Measurements from ENCODE around the gene ME3. TPM values are rescaled to one million over a fixed set of nuclear protein-coding genes. Genes with fewer than 3 reads are reported as not detected.

ME3 gene
- total RNA-seq, 5 donors from 2014 or later (not counting 1 experiment from before 2014, with no cell fraction given), result 2.2 to 5.0 (median 4.3) TPM

DNA sequence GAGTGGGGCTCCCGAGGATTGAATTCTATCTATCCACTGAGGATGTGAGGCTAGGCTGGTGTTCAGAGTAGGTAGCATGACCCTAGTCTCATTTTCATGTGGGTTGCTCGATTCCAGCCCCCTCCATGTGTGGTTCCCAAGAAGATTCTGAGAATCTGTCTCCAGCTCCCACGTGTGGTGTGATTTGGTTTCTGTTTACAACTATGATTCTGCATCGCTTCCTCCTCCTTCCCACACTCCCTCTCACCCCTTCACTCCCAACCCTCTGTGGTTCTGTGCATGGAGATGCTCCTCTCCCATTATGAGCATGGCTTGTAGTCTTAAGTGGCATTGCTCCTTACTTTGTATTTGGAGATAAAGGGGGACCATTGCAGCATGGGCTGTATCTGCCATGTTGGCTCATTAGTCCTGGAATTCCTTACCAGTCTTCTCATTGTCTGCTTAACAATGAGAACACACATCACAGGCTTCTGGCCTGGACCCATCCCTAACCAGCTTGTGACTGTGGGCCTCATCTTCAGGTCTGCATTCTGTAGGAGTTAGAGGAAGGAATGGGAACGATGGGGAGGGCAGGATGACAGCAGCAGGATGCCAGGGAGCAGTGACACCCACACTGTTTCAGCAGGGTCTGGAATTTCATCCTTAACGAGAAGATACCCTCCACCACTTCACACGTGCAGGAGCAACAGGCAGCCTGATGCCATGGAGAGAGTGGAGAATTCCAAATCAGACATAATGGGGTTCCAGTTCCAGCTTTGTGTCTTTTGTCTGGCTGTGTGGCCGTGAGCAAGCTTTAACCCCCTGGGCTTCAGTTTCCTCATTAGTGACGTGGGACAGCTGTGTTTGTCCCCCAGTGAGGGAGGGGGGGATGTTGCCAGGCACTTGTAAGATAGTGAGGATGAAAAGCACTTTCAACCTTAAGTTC, 211.7 kb downstream of the ME3 start:
- no peaks in the 10 kb centered on the region for H3K27me3 Mint-ChIP-seq
- H3K4me1 Mint-ChIP-seq, result peaks cover 4 to 7% (median 7%) of the 10 kb centered on the region in 3 donors
- DNase-seq, result no peak
- POLR2A ChIA-PET, result no interaction called here
- H3K36me3 Mint-ChIP-seq, result no peaks in the 10 kb centered on the region
- Histone ChIP-seq H3K36me3 (ENCODE audit: control insufficient read depth in 2 of 2, extremely low read depth in 1 of 2, insufficient read depth in 1 of 2, low read length in 1 of 2) (peaks cover 0 to 1% of the 10 kb centered on the region in 2 donors), H3K27ac (ENCODE audit: low read length) (no peak overlapping the region), H3K9me3 (no peaks in the 10 kb centered on the region), H3K4me3 (ENCODE audit: control insufficient read depth in 1 of 2, extremely low read depth in 1 of 2, low read length in 1 of 2) (no peak overlapping the region), H3K27me3 (replicated peaks in 1 of 2; ENCODE audit: control insufficient read depth in 2 of 2, extremely low read depth in 1 of 2, insufficient read depth in 2 of 2, low read length in 1 of 2) (no peaks in the 10 kb centered on the region), H3K4me1 (ENCODE audit: control insufficient read depth in 1 of 2, extremely low read depth in 1 of 2, insufficient read depth in 2 of 2, low read length in 2 of 2) (peaks cover 0 to 7% of the 10 kb centered on the region in 2 experiments)
- no peak for ATAC-seq (replicated peaks in 1 of 4)
- no peak overlapping the region for H3K4me3 Mint-ChIP-seq
- 80% methylated on average over 2 of the region's 9 CpGs for WGBS (ENCODE audit: insufficient coverage)
- CTCF ChIA-PET, result no interaction called here
- H3K9me3 Mint-ChIP-seq, result no peaks in the 10 kb centered on the region
- no peak overlapping the region for H3K27ac Mint-ChIP-seq

DNA sequence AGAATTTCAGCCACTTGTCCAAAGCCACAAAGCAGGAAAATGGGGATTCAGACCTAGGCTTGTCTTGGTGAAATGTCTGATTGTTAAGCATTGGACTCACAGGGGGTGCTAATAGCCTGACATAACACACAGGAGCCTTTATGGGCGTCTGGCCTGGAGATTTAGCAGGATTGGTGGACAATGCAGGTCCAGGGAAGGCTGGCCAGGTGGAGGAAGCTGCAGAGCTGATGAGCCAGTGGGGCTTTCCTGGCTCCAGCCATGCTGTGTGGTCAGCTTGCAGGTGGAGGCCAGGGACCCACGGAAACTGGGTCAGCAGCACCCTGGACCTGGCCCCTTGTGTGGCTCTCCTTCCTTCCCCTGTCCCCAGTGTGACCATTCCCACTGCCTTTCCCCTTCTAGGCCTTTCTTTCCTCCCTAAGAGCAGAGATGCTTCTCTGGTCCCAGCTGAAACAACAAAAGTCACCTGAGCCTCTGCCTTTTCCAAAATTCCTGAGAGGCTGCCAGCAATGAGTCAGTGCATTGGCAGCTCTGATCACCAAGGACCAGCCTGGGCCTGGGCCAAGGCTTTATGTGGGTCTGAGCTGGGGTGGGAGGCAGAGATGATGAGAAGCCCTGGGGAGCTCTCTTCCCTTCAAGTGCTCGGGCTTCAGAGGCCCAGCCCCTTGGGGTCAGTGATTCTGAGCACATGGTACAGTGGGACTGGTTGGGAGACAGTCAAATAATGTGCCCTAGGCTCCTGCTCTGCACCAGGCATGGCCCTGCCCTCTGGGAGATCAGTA, 212.5 kb downstream of the ME3 start:
- H3K27me3 ChIP-seq (replicated peaks in 1 of 2; ENCODE audit: control insufficient read depth in 2 of 2, extremely low read depth in 1 of 2, insufficient read depth in 2 of 2, low read length in 1 of 2), result no peaks in the 10 kb centered on the region
- no peak overlapping the region for H3K4me3 Mint-ChIP-seq
- DNase-seq (no peak), ATAC-seq (replicated peaks in 1 of 4) (peak in 1 of 4 experiments; percentile 8)
- H3K27ac ChIP-seq (ENCODE audit: low read length), result no peak overlapping the region
- no peak overlapping the region for H3K4me3 ChIP-seq (ENCODE audit: control insufficient read depth in 1 of 2, extremely low read depth in 1 of 2, low read length in 1 of 2)
- no peaks in the 10 kb centered on the region for H3K9me3 Mint-ChIP-seq
- peaks cover 4 to 7% (median 7%) of the 10 kb centered on the region in 3 donors for H3K4me1 Mint-ChIP-seq
- ChIA-PET POLR2A (no interaction called here), CTCF (interaction anchor here in 1 of 2 donors (0.6 kb wide), 1 partner anchor 1290 kb away, joined by 3 read pairs; no protein-coding TSS in a partner anchor)
- no peak overlapping the region for H3K27ac Mint-ChIP-seq
- no peaks in the 10 kb centered on the region for H3K36me3 ChIP-seq (ENCODE audit: control insufficient read depth in 2 of 2, extremely low read depth in 1 of 2, insufficient read depth in 1 of 2, low read length in 1 of 2)
- WGBS (ENCODE audit: insufficient coverage), result 71% methylated on average over 3 of the region's 3 CpGs
- no peaks in the 10 kb centered on the region for H3K36me3 Mint-ChIP-seq
- H3K9me3 ChIP-seq, result no peaks in the 10 kb centered on the region
- H3K27me3 Mint-ChIP-seq, result no peaks in the 10 kb centered on the region
- peaks cover 0 to 7% of the 10 kb centered on the region in 2 experiments for H3K4me1 ChIP-seq (ENCODE audit: control insufficient read depth in 1 of 2, extremely low read depth in 1 of 2, insufficient read depth in 2 of 2, low read length in 2 of 2)

DNA sequence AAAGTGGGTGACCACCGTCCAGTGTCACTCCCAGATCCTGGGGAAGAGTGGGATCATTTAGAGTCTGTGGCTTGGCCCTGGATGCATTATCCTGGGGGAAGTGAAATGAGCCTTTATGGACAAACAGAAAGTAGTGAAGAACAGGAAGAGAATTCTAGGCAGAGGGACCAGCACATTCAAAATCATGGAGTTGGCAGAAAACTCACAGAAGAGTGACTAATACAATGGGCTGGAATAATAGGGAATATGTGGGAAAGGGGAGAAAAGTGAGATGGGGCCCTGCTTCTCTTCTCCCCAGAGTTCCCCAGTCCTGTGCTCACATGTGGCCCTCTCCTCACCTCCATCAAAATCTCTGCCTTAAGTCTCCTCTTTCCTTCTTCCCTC, 213.4 kb downstream of the ME3 start:
- CTCF ChIA-PET, result no interaction called here
- no peaks in the 10 kb centered on the region for H3K9me3 ChIP-seq
- peaks cover 0 to 7% of the 10 kb centered on the region in 2 experiments for H3K4me1 ChIP-seq (ENCODE audit: control insufficient read depth in 1 of 2, extremely low read depth in 1 of 2, insufficient read depth in 2 of 2, low read length in 2 of 2)
- H3K27ac Mint-ChIP-seq, result no peak overlapping the region
- H3K36me3 Mint-ChIP-seq, result no peaks in the 10 kb centered on the region
- no peaks in the 10 kb centered on the region for H3K9me3 Mint-ChIP-seq
- no peak overlapping the region for H3K4me3 ChIP-seq (ENCODE audit: control insufficient read depth in 1 of 2, extremely low read depth in 1 of 2, low read length in 1 of 2)
- H3K27ac ChIP-seq (ENCODE audit: low read length), result no peak overlapping the region
- no peak overlapping the region for H3K4me3 Mint-ChIP-seq
- no peaks in the 10 kb centered on the region for H3K27me3 Mint-ChIP-seq
- POLR2A ChIA-PET, result no interaction called here
- H3K4me1 Mint-ChIP-seq, result peaks cover 4 to 7% (median 7%) of the 10 kb centered on the region in 3 donors
- ATAC-seq (replicated peaks in 1 of 4) (no peak), DNase-seq (no peak)
- WGBS (ENCODE audit: insufficient coverage), result 86% methylated on average over 1 of the region's 1 CpG
- no peaks in the 10 kb centered on the region for H3K36me3 ChIP-seq (ENCODE audit: control insufficient read depth in 2 of 2, extremely low read depth in 1 of 2, insufficient read depth in 1 of 2, low read length in 1 of 2)
- no peaks in the 10 kb centered on the region for H3K27me3 ChIP-seq (replicated peaks in 1 of 2; ENCODE audit: control insufficient read depth in 2 of 2, extremely low read depth in 1 of 2, insufficient read depth in 2 of 2, low read length in 1 of 2)

DNA sequence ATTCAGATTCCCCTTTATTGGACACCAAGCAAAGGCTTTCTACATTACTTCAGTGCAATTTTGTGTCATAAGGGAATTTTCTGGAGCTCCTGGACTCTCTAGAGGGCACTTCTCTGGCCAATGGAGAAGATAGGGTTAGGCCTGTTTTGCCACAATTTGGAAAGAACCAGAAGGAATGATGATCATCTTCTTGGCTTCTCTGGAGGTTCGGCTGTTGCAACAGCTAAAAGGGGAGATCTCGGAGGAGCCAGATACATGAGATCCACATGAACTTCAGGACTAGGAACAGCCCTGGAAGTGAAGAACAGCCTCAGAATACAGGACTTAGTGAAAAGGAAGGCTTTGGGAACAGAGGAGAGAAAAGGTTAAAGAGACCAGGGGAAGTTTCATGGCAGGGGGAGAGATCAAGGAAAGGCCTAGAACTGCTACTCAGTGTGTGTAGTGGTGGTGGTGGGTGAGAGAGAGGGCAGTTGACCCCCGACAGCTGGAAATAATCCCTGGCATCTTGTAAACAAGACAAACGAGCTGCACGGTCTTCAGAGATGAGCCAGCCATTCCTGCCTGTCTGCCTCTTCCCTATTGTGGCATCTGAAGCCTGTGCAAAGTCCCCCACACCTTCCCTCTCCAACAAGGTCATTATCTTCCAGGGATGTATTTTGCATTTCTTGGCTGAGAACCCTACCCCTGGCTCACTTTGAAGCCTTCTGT, 214.0 kb downstream of the ME3 start:
- Mint-ChIP-seq H3K27ac (no peak overlapping the region), H3K4me3 (no peak overlapping the region), H3K9me3 (no peaks in the 10 kb centered on the region), H3K36me3 (no peaks in the 10 kb centered on the region), H3K27me3 (no peaks in the 10 kb centered on the region), H3K4me1 (peaks cover 4 to 7% (median 7%) of the 10 kb centered on the region in 3 donors)
- ChIA-PET POLR2A (no interaction called here), CTCF (interaction anchor here in 1 of 2 donors (0.9 kb wide), 1 partner anchor 49 kb away, joined by 3 read pairs; no protein-coding TSS in a partner anchor)
- Histone ChIP-seq H3K4me1 (ENCODE audit: control insufficient read depth in 1 of 2, extremely low read depth in 1 of 2, insufficient read depth in 2 of 2, low read length in 2 of 2) (peaks cover 0 to 7% of the 10 kb centered on the region in 2 experiments), H3K36me3 (ENCODE audit: control insufficient read depth in 2 of 2, extremely low read depth in 1 of 2, insufficient read depth in 1 of 2, low read length in 1 of 2) (no peaks in the 10 kb centered on the region), H3K27ac (ENCODE audit: low read length) (no peak overlapping the region), H3K9me3 (no peaks in the 10 kb centered on the region), H3K27me3 (replicated peaks in 1 of 2; ENCODE audit: control insufficient read depth in 2 of 2, extremely low read depth in 1 of 2, insufficient read depth in 2 of 2, low read length in 1 of 2) (no peaks in the 10 kb centered on the region), H3K4me3 (ENCODE audit: control insufficient read depth in 1 of 2, extremely low read depth in 1 of 2, low read length in 1 of 2) (no peak overlapping the region)
- WGBS (ENCODE audit: insufficient coverage), result 87% methylated on average over 3 of the region's 5 CpGs
- ATAC-seq (replicated peaks in 1 of 4) (no peak), DNase-seq (no peak)

DNA sequence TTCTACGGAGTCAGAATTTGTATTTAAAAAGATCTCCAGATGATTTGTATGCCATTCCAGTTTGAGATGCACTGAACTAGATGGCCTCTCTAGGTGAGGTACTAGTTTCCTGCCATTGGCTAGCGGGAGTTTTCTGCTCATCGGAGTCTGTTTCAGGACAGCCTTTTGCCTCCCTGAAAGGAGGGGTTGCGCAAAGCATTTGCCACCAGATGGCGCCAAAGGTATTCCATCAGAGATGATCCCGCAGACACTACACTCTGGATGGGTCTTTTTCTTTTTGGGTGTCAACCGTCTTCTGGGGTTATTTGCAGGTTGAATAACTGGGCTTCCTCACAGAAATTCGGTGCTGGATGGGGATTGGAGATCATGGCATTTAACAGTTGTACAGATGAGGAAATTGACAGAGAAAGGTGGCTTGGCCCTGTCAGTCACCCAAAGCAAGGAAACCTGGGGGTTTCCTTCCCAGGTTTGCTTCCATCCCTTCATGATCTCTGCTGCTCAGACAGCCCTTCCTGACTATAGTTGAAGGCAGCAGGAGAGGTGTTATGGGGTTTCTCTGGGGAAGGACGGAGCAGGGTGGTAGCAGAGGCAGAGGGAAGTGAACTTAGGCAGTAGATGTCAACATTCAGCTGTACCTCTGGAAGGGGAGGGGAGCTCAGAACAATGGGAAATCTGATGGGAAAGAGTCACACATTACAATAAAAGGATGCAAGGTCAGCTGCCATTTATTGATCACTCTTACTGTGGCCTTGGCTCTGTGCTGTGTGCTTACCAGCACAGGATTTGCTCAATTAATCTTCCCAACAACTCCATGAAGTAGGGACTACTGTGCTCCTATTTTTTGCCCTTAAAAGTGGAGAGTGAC, 216.1 kb downstream of the ME3 start:
- Mint-ChIP-seq H3K27ac (no peak overlapping the region), H3K4me3 (no peak overlapping the region), H3K4me1 (peaks cover 4 to 7% (median 7%) of the 10 kb centered on the region in 3 donors), H3K36me3 (no peaks in the 10 kb centered on the region), H3K27me3 (no peaks in the 10 kb centered on the region), H3K9me3 (no peaks in the 10 kb centered on the region)
- H3K4me3 ChIP-seq (ENCODE audit: control insufficient read depth in 1 of 2, extremely low read depth in 1 of 2, low read length in 1 of 2), result no peak overlapping the region
- POLR2A ChIA-PET, result no interaction called here
- H3K4me1 ChIP-seq (ENCODE audit: control insufficient read depth in 1 of 2, extremely low read depth in 1 of 2, insufficient read depth in 2 of 2, low read length in 2 of 2), result peaks cover 0 to 7% of the 10 kb centered on the region in 2 experiments
- 10% methylated on average over 6 of the region's 9 CpGs for WGBS (ENCODE audit: insufficient coverage)
- no peak overlapping the region for H3K27ac ChIP-seq (ENCODE audit: low read length)
- H3K36me3 ChIP-seq (ENCODE audit: control insufficient read depth in 2 of 2, extremely low read depth in 1 of 2, insufficient read depth in 1 of 2, low read length in 1 of 2), result no peaks in the 10 kb centered on the region
- ATAC-seq (replicated peaks in 1 of 4) (peak; percentile 45 to 73 (median 54)), DNase-seq (peak; percentile 9 to 83 (median 59))
- H3K9me3 ChIP-seq, result no peaks in the 10 kb centered on the region
- CTCF ChIA-PET, result interaction anchor here (0.7 to 1.3 kb wide), 4 partner anchors 10 to 612 kb away, joined by 3 read pairs; no protein-coding TSS in a partner anchor
- H3K27me3 ChIP-seq (replicated peaks in 1 of 2; ENCODE audit: control insufficient read depth in 2 of 2, extremely low read depth in 1 of 2, insufficient read depth in 2 of 2, low read length in 1 of 2), result no peaks in the 10 kb centered on the region

Data from T-cell (primary cell).